KMS-11 (cell line): ENCODE results near the gene EIPR1.

Experiments used
- H2AFZ ChIP-seq: fragments of 200-600 bp; sonication (generic); 2 replicates; pipeline ENCODE4 v1.6.1; 2016; ENCODE audit warnings: antibody characterized with exemption, mixed run types, low read depth
- H3K27ac ChIP-seq: fragments of 200-600 bp; sonication (generic); 2 replicates; pipeline ENCODE4 v1.6.1; 2016; ENCODE audit warnings: mild to moderate bottlenecking, mixed run types
- H3K27me3 ChIP-seq: fragments of 200-600 bp; sonication (generic); 2 replicates; pipeline ENCODE4 v1.6.1; 2017; ENCODE audit warnings: mild to moderate bottlenecking, low read depth, mixed run types, moderate library complexity; ENCODE audit not compliant: insufficient read depth
- H3K36me3 ChIP-seq: fragments of 200-600 bp; sonication (generic); 2 replicates; pipeline ENCODE4 v1.6.1; 2017; ENCODE audit warnings: mild to moderate bottlenecking, mixed run types; ENCODE audit not compliant: insufficient read depth
- H3K4me1 ChIP-seq: fragments of 200-600 bp; sonication (generic); 2 replicates; pipeline ENCODE4 v1.6.1; 2016; ENCODE audit warnings: mild to moderate bottlenecking, low read depth, mixed run types; ENCODE audit not compliant: poor library complexity, severe bottlenecking
- H3K4me2 ChIP-seq: fragments of 200-600 bp; sonication (generic); 2 replicates; pipeline ENCODE4 v1.7.0; 2016; ENCODE audit warnings: mild to moderate bottlenecking, mixed run types
- H3K4me3 ChIP-seq: fragments of 200-600 bp; sonication (generic); IDR thresholded peaks from 2 replicates; pipeline ENCODE4 v1.6.1; 2017; ENCODE audit warnings: low read depth, low read length, mixed read lengths; ENCODE audit not compliant: insufficient read depth
- H3K79me2 ChIP-seq: fragments of 200-600 bp; sonication (generic); 2 replicates; pipeline ENCODE4 v1.6.1; 2016; ENCODE audit warnings: low read depth, mixed run types; ENCODE audit not compliant: insufficient read depth
- H3K9ac ChIP-seq: fragments of 200-600 bp; sonication (generic); 2 replicates; pipeline ENCODE4 v1.6.1; 2016; ENCODE audit warnings: mild to moderate bottlenecking, mixed run types
- H4K20me1 ChIP-seq: fragments of 200-600 bp; sonication (generic); 2 replicates; pipeline ENCODE4 v1.6.1; 2016; ENCODE audit warnings: mild to moderate bottlenecking, mixed run types; ENCODE audit not compliant: insufficient read depth
- TF ChIP-seq, protein P1 (sequence below): fragments of 200-600 bp; sonication (generic); conservative IDR thresholded peaks from 2 replicates; pipeline ENCODE4 v1.6.1; 2017; ENCODE audit warnings: low read depth, mild to moderate bottlenecking, antibody characterized with exemption, low read length, moderate library complexity, mixed read lengths

Gene EIPR1

GRCh38 chr2:3355951-3356569 lies 21.6 kb downstream of the EIPR1 start:
- H3K27ac ChIP-seq: no peak overlapping the region
- H3K4me1 ChIP-seq: no peaks in the 10 kb centered on the region
- H3K36me3 ChIP-seq: no peaks in the 10 kb centered on the region
- H3K9ac ChIP-seq: no peak overlapping the region
- H3K4me2 ChIP-seq: no peak overlapping the region
- H4K20me1 ChIP-seq: no peaks in the 10 kb centered on the region
- H3K27me3 ChIP-seq: no peaks in the 10 kb centered on the region
- TF ChIP-seq, protein P1, sequence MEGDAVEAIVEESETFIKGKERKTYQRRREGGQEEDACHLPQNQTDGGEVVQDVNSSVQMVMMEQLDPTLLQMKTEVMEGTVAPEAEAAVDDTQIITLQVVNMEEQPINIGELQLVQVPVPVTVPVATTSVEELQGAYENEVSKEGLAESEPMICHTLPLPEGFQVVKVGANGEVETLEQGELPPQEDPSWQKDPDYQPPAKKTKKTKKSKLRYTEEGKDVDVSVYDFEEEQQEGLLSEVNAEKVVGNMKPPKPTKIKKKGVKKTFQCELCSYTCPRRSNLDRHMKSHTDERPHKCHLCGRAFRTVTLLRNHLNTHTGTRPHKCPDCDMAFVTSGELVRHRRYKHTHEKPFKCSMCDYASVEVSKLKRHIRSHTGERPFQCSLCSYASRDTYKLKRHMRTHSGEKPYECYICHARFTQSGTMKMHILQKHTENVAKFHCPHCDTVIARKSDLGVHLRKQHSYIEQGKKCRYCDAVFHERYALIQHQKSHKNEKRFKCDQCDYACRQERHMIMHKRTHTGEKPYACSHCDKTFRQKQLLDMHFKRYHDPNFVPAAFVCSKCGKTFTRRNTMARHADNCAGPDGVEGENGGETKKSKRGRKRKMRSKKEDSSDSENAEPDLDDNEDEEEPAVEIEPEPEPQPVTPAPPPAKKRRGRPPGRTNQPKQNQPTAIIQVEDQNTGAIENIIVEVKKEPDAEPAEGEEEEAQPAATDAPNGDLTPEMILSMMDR: no peak
- H3K79me2 ChIP-seq: no peaks in the 10 kb centered on the region; the same call in 1 of the 2 replicates
- no peak overlapping the region for H2AFZ ChIP-seq
- no peak overlapping the region for H3K4me3 ChIP-seq

GRCh38 chr2:3354986-3355385 lies 22.6 kb downstream of the EIPR1 start:
- no peak overlapping the region for H3K4me2 ChIP-seq
- no peaks in the 10 kb centered on the region; the same call in 1 of the 2 replicates for H3K79me2 ChIP-seq
- H4K20me1 ChIP-seq: no peaks in the 10 kb centered on the region
- H3K27ac ChIP-seq: no peak overlapping the region
- H3K4me3 ChIP-seq: no peak overlapping the region
- H3K9ac ChIP-seq: no peak overlapping the region
- no peaks in the 10 kb centered on the region for H3K27me3 ChIP-seq
- TF ChIP-seq, protein P1: no peak
- no peaks in the 10 kb centered on the region for H3K4me1 ChIP-seq
- H3K36me3 ChIP-seq: no peaks in the 10 kb centered on the region
- H2AFZ ChIP-seq: no peak overlapping the region

GRCh38 chr2:3349211-3349693 lies 28.4 kb downstream of the EIPR1 start:
- no peaks in the 10 kb centered on the region for H3K27me3 ChIP-seq
- no peak overlapping the region for H3K4me2 ChIP-seq
- no peaks in the 10 kb centered on the region for H3K36me3 ChIP-seq
- H3K4me1 ChIP-seq: no peaks in the 10 kb centered on the region
- H3K4me3 ChIP-seq: no peak overlapping the region
- no peaks in the 10 kb centered on the region for H3K79me2 ChIP-seq
- no peaks in the 10 kb centered on the region for H4K20me1 ChIP-seq
- TF ChIP-seq, protein P1: no peak
- no peak overlapping the region for H2AFZ ChIP-seq
- H3K9ac ChIP-seq: no peak overlapping the region
- no peak overlapping the region for H3K27ac ChIP-seq

- no peak overlapping the region for H3K4me2 ChIP-seq
- no peak overlapping the region for H2AFZ ChIP-seq
- TF ChIP-seq, protein P1: no peak
- no peaks in the 10 kb centered on the region for H4K20me1 ChIP-seq
- H3K27ac ChIP-seq: no peak overlapping the region
- H3K27me3 ChIP-seq: no peaks in the 10 kb centered on the region
- H3K4me1 ChIP-seq: no peaks in the 10 kb centered on the region
- H3K36me3 ChIP-seq: no peaks in the 10 kb centered on the region
- H3K79me2 ChIP-seq: no peaks in the 10 kb centered on the region
- no peak overlapping the region for H3K9ac ChIP-seq
- H3K4me3 ChIP-seq: no peak overlapping the region
These were observed 28.9 kb downstream of the EIPR1 start for GRCh38 chr2:3348767-3349166.
